RKO (cell line): ENCODE results near the gene PPIL4.

Experiments used
- DNase-seq: peaks from one replicate; pipeline ENCODE4 v3.0.0-alpha.2; 2016; ENCODE audit warnings: low spot score

PPIL4 gene

GRCh38 chr6:149545754-149546471 lies at the start of gene PPIL4:
Gene PPIL4, minus strand, starts transcription at chr6:149546043. Its CDS starts 38 bp downstream, at chr6:149546005.
- DNase-seq = peak; percentile 94

- no peak for DNase-seq
Measured at GRCh38 chr6:149593408-149593807, 47.6 kb upstream of the PPIL4 start.

- DNase-seq = no peak
Measured at GRCh38 chr6:149592983-149593382, 47.1 kb upstream of the PPIL4 start.

- DNase-seq = no peak
Measured at GRCh38 chr6:149586149-149586548, 40.3 kb upstream of the PPIL4 start.

- no peak for DNase-seq
Measured at GRCh38 chr6:149581349-149581748, 35.5 kb upstream of the PPIL4 start.

- DNase-seq = no peak
Measured at GRCh38 chr6:149580880-149581279, 35.0 kb upstream of the PPIL4 start.

GRCh38 chr6:149567945-149568585 lies 22.2 kb upstream of the PPIL4 start:
- no peak for DNase-seq

- DNase-seq = no peak
Measured at GRCh38 chr6:149567194-149567586, 21.3 kb upstream of the PPIL4 start.

GRCh38 chr6:149566410-149567193 lies 20.8 kb upstream of the PPIL4 start:
- DNase-seq = peak; percentile 53

GRCh38 chr6:149565527-149566409 lies 19.9 kb upstream of the PPIL4 start, which contains the start of gene GINM1:
Gene GINM1, plus strand, starts transcription at chr6:149566375. Its CDS starts 40 bp downstream, at chr6:149566415.
- peak; percentile 90 for DNase-seq

GRCh38 chr6:149563928-149564325 lies 18.1 kb upstream of the PPIL4 start:
- DNase-seq = no peak

- peak; percentile 45 for DNase-seq
Measured at GRCh38 chr6:149563203-149563927, 17.5 kb upstream of the PPIL4 start.

- DNase-seq = peak; percentile 56
Measured at GRCh38 chr6:149560736-149561135, 14.9 kb upstream of the PPIL4 start.

GRCh38 chr6:149559389-149559788 lies 13.5 kb upstream of the PPIL4 start:
- no peak for DNase-seq

GRCh38 chr6:149558029-149558428 lies 12.2 kb upstream of the PPIL4 start:
- DNase-seq = no peak

- DNase-seq = no peak
Measured at GRCh38 chr6:149551920-149552319, 6.1 kb upstream of the PPIL4 start.

GRCh38 chr6:149545258-149545753 lies 537 bp downstream of the PPIL4 start:
- peak; percentile 86 for DNase-seq

- no peak for DNase-seq
Measured at GRCh38 chr6:149544646-149545257, 1.1 kb downstream of the PPIL4 start.

- DNase-seq = no peak
Measured at GRCh38 chr6:149541139-149541538, 4.7 kb downstream of the PPIL4 start.

GRCh38 chr6:149534742-149535141 lies 11.1 kb downstream of the PPIL4 start:
- no peak for DNase-seq
